K562 (cell line): ENCODE measurements around the gene RPP38. TPM values are rescaled to one million over a fixed set of nuclear protein-coding genes. Genes with fewer than 3 reads are reported as not detected.

Experiments used
- ATAC-seq: fragments of 200-7000 bp; cut with Tn5 transposase; 3 replicates; pipeline ENCODE4 v1.9.1; 2020; ENCODE audit warnings: moderate library complexity
- BruUV-seq: library from RNA; stranded (reverse); fragments of 400-500 nt; replicated peaks from 2 replicates; lab custom pipeline; 2021; lab: Mats Ljungman, UMichigan
- CTCF ChIA-PET: fragments of 300-600 bp; formaldehyde crosslinking; extraction: SDS; loops from one replicate; lab custom pipeline; 2021; ENCODE audit warnings: low intra/inter-chr PET ratio; lab: Yijun Ruan, JAX
- POLR2A ChIA-PET: fragments of 300-600, 350-650 bp; sonication (Branson Sonifier 250); formaldehyde crosslinking; extraction: SDS; loops from one replicate; lab custom pipeline; 2021; ENCODE audit warnings: antibody characterized with exemption, inconsistent platforms; lab: Yijun Ruan, JAX
- DNase-seq, 4 experiments: peaks; one replicate each; pipeline versions ENCODE4 v3.0.0 to v3.0.0-alpha.2; 2011 to 2018; ENCODE audit warnings: low spot score in 3 of 4, mixed read lengths in 3 of 4; ENCODE audit errors: extremely low read depth in 1 of 4
- FAIRE-seq: peaks from 2 replicates; lab custom pipeline; 2011; peaks lifted over from hg19 to GRCh38; lab: Jason Lieb, UNC
- H2AFZ ChIP-seq: 2 replicates; pipeline ENCODE4 v1.6.0; 2011; ENCODE audit warnings: low read depth, low read length, control low read depth, inconsistent platforms
- H3K27ac ChIP-seq: fragments of 200-600 bp; 3 replicates; pipeline ENCODE4 v1.8.0; 2011; ENCODE audit warnings: low read depth, mild to moderate bottlenecking, control low read depth, inconsistent platforms, low read length, moderate library complexity, mixed read lengths; ENCODE audit errors: extremely low read depth
- H3K27me3 ChIP-seq, 2 experiments: fragments of 300-600 bp in 1 of 2; 2 replicates in 1 of 2; 3 replicates in 1 of 2; pipeline versions ENCODE4 v1.6.0 to v1.8.0; 2011; ENCODE audit warnings: inconsistent platforms in 2 of 2, low read length in 2 of 2, mild to moderate bottlenecking in 1 of 2, mixed read lengths in 1 of 2, moderate library complexity in 1 of 2; ENCODE audit not compliant: control insufficient read depth in 2 of 2, insufficient read depth in 2 of 2
- H3K36me3 ChIP-seq: fragments of 300-600 bp; 3 replicates; pipeline ENCODE4 v1.8.0; 2011; ENCODE audit warnings: mild to moderate bottlenecking, low read length, inconsistent platforms; ENCODE audit not compliant: control insufficient read depth, insufficient read depth
- H3K4me1 ChIP-seq, 2 experiments: fragments of 200-600 bp in 1 of 2; replicated peaks in 1 of 2; 2 replicates in 1 of 2; 3 replicates in 1 of 2; pipeline versions ENCODE4 v1.5.1 to v1.8.0; 2011; ENCODE audit warnings: inconsistent platforms in 2 of 2, low read length in 2 of 2, mild to moderate bottlenecking in 1 of 2, mixed read lengths in 1 of 2, moderate library complexity in 1 of 2; ENCODE audit not compliant: control insufficient read depth in 2 of 2, insufficient read depth in 2 of 2
- H3K4me2 ChIP-seq: 2 replicates; pipeline ENCODE4 v1.6.1; 2011; ENCODE audit warnings: low read length, control low read depth, inconsistent platforms, mixed read lengths; ENCODE audit not compliant: insufficient read depth
- H3K4me3 ChIP-seq: fragments of 200-600 bp; sonication (generic), shearing (Covaris generic); 2 replicates; pipeline ENCODE4 v1.5.1; 2016; ENCODE audit warnings: control low read depth, inconsistent platforms
- H3K79me2 ChIP-seq: fragments of 200-600 bp; 3 replicates; pipeline ENCODE4 v1.8.0; 2011; ENCODE audit warnings: low read length, inconsistent platforms; ENCODE audit not compliant: control insufficient read depth, insufficient read depth
- H3K9ac ChIP-seq, 2 experiments: 2 replicates each; pipeline versions ENCODE4 v1.6.0 to v1.6.1; 2011; ENCODE audit warnings: low read depth in 2 of 2, low read length in 2 of 2, control low read depth in 1 of 2, inconsistent platforms in 1 of 2, mild to moderate bottlenecking in 1 of 2, mixed read lengths in 1 of 2; ENCODE audit not compliant: insufficient read depth in 1 of 2
- H3K9me1 ChIP-seq: one replicate; pipeline ENCODE4 v1.6.0; 2011; ENCODE audit warnings: inconsistent platforms, mild to moderate bottlenecking, low read length, moderate library complexity; ENCODE audit not compliant: control insufficient read depth, insufficient read depth
- H3K9me3 ChIP-seq: replicated peaks from 2 replicates; pipeline ENCODE4 v1.5.1; 2011; ENCODE audit warnings: low read depth, low read length, inconsistent platforms; ENCODE audit not compliant: control insufficient read depth, insufficient read depth
- H4K20me1 ChIP-seq: replicated peaks from 2 replicates; pipeline ENCODE4 v1.6.1; 2011; ENCODE audit warnings: low read length, inconsistent platforms, mixed read lengths; ENCODE audit not compliant: control insufficient read depth, insufficient read depth
- CC2D1A ChIP-seq: fragments of 450-650 bp; IDR thresholded peaks from 2 replicates; pipeline ENCODE4 v1.6.1; 2017; ENCODE audit warnings: mild to moderate bottlenecking
- GABPB1 ChIP-seq: sonication (generic); formaldehyde crosslinking; IDR thresholded peaks from 2 replicates; pipeline ENCODE4 v1.8.0; 2022; ENCODE audit warnings: mild to moderate bottlenecking, missing genetic modification reagents
- HNRNPUL1 ChIP-seq: fragments of 200-400 bp; formaldehyde crosslinking; IDR thresholded peaks from 2 replicates; pipeline ENCODE4 v1.6.1; 2017; ENCODE audit warnings: low read length
- NFIX ChIP-seq: fragments of 250-450 bp; sonication (Bioruptor Pico); IDR thresholded peaks from 2 replicates; pipeline ENCODE4 v1.4.0; 2020; ENCODE audit warnings: low read depth, mild to moderate bottlenecking, moderate library complexity
- TRIM25 ChIP-seq: fragments of 450-650 bp; IDR thresholded peaks from 2 replicates; pipeline ENCODE4 v1.7.0; 2016; ENCODE audit warnings: borderline replicate concordance
- ZBTB34 ChIP-seq: fragments of 250-450 bp; sonication (Bioruptor Pico); IDR thresholded peaks from 2 replicates; pipeline ENCODE4 v1.8.0; 2021; ENCODE audit warnings: mild to moderate bottlenecking, moderate library complexity
- ZC3H4 ChIP-seq: sonication (generic); formaldehyde crosslinking; IDR thresholded peaks from 2 replicates; pipeline ENCODE4 v1.9.0; 2021; ENCODE audit warnings: missing genetic modification reagents, borderline replicate concordance
- ZFPM2 ChIP-seq: fragments of 250-450 bp; sonication (Bioruptor Pico); IDR thresholded peaks from 2 replicates; pipeline ENCODE4 v1.5.1; 2022; ENCODE audit warnings: mild to moderate bottlenecking
- ZNF41 ChIP-seq: fragments of 250-450 bp; sonication (Bioruptor Pico); conservative IDR thresholded peaks from 2 replicates; pipeline ENCODE4 v1.4.0; 2020; ENCODE audit warnings: mild to moderate bottlenecking
- ZNF445 ChIP-seq: fragments of 250-450 bp; sonication (Bioruptor Pico); IDR thresholded peaks from 2 replicates; pipeline ENCODE4 v1.4.0; 2020; ENCODE audit warnings: low read depth, mild to moderate bottlenecking, moderate library complexity
- WGBS: fragments of 100-300 bp; shearing (Covaris generic); methylation state at CpG from one replicate; pipeline ENCODE4 v1.1.6; 2016; ENCODE audit warnings: low coverage, mixed read lengths; ENCODE audit not compliant: insufficient coverage; ENCODE audit errors: missing lambda C conversion rate; 5-methylcytosine and 5-hydroxymethylcytosine counted together
- in situ Hi-C: fragments of 300-500 bp; cut with MboI; formaldehyde crosslinking; loops from 4 replicates; pipeline ENCODE4 v1.15.0; 2018; ENCODE audit warnings: inconsistent platforms, mixed read lengths
- intact Hi-C: fragments of 100-400 bp; cut with micrococcal nuclease; formaldehyde crosslinking; loops from 2 replicates; pipeline ENCODE4 v1.14.2; 2022
- polyA plus RNA-seq, 8 experiments: library from polyadenylated mRNA; depleted of rRNA in 4 of 8; stranded (reverse) in 5 of 8; unstranded in 3 of 8; fragments of >200 nt; fragmentation: Nextera tagmentation in 2 of 8; fragmentation: Illumina TruSeq in 1 of 8; extraction: Ambion mirVana in 2 of 8; extraction: Trizol in 1 of 8; gene quantifications; 2 replicates each; pipeline versions ENCODE4 v1.2.1 to v1.2.3, GENCODE V29; 2011 to 2014; ENCODE audit warnings: inconsistent platforms in 1 of 8, missing spikeins in 1 of 8
- total RNA-seq, 7 experiments: library from RNA; depleted of rRNA in 6 of 7; stranded (reverse); fragments of >200 nt in 6 of 7; fragmentation: Illumina TruSeq in 2 of 7; extraction: Trizol in 2 of 7; gene quantifications; 2 replicates each; pipeline versions ENCODE4 v1.2.1 to v1.2.3, GENCODE V29; 2011 to 2021; ENCODE audit warnings: low replicate concordance in 1 of 7
- TF ChIP-seq, protein P1 (sequence below), 2 experiments: fragments of 450-650 bp; IDR thresholded peaks; 2 replicates each; pipeline ENCODE4 v1.6.1; 2018; ENCODE audit warnings: mild to moderate bottlenecking in 2 of 2, low read depth in 1 of 2; ENCODE audit not compliant: partially characterized antibody in 2 of 2

RPP38 gene
- total and polyA plus RNA-seq, 9 of the 15 experiments (the other 6 are each of a cell fraction or from before 2014, with no cell fraction given): 26.3 to 58.6 (median 33.8) TPM

DNA sequence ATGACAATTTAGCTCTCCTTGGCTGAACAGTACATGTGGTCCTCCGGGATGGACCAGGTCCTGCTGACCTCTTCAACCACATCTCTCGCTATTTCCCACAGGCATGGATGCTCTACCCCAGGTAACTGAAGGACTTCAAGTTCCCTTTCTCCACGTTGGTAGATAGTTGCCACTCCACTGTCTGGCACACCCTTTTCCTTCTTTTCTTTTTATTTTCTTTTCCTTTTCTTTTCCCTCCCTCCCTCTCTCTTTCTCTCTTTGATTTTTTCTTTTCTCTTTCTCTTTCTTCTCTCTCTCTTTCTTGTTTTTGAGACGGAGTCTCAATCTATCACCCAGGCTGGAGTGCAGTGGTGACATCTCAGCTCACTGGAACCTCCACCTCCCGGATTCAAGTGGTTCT lies 5.7 kb upstream of the RPP38 start:
- WGBS: 5% methylated on average over 5 of the region's 5 CpGs
- H2AFZ ChIP-seq: no peak overlapping the region
- TF ChIP-seq, protein P1, sequence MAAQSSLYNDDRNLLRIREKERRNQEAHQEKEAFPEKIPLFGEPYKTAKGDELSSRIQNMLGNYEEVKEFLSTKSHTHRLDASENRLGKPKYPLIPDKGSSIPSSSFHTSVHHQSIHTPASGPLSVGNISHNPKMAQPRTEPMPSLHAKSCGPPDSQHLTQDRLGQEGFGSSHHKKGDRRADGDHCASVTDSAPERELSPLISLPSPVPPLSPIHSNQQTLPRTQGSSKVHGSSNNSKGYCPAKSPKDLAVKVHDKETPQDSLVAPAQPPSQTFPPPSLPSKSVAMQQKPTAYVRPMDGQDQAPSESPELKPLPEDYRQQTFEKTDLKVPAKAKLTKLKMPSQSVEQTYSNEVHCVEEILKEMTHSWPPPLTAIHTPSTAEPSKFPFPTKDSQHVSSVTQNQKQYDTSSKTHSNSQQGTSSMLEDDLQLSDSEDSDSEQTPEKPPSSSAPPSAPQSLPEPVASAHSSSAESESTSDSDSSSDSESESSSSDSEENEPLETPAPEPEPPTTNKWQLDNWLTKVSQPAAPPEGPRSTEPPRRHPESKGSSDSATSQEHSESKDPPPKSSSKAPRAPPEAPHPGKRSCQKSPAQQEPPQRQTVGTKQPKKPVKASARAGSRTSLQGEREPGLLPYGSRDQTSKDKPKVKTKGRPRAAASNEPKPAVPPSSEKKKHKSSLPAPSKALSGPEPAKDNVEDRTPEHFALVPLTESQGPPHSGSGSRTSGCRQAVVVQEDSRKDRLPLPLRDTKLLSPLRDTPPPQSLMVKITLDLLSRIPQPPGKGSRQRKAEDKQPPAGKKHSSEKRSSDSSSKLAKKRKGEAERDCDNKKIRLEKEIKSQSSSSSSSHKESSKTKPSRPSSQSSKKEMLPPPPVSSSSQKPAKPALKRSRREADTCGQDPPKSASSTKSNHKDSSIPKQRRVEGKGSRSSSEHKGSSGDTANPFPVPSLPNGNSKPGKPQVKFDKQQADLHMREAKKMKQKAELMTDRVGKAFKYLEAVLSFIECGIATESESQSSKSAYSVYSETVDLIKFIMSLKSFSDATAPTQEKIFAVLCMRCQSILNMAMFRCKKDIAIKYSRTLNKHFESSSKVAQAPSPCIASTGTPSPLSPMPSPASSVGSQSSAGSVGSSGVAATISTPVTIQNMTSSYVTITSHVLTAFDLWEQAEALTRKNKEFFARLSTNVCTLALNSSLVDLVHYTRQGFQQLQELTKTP (IDR thresholded peaks at IDR 0.05; ENCODE audit: low read depth in 1 of 2, partially characterized antibody in 2 of 2): no peak
- TF ChIP-seq ZBTB34 (CRISPR knock-in tag) (no peak), ZNF445 (CRISPR knock-in tag) (no peak), ZNF41 (CRISPR knock-in tag) (no peak), NFIX (CRISPR knock-in tag) (no peak), GABPB1 (no peak), CC2D1A (no peak), ZC3H4 (CRISPR knock-in tag) (no peak), TRIM25 (no peak), HNRNPUL1 (no peak), ZFPM2 (CRISPR knock-in tag) (no peak)
- FAIRE-seq (no peak), DNase-seq (no peak), ATAC-seq (no peak)
- H3K79me2 ChIP-seq: no peaks in the 10 kb centered on the region
- no peaks in the 10 kb centered on the region for H3K9me1 ChIP-seq
- no peak overlapping the region for H3K9ac ChIP-seq
- H3K36me3 ChIP-seq: no peaks in the 10 kb centered on the region
- H3K27me3 ChIP-seq: peaks cover 8 to 20% of the 10 kb centered on the region in 2 experiments; a peak in 2 of 5 replicates
- intact Hi-C loops: no loop called here
- H4K20me1 ChIP-seq: no peaks in the 10 kb centered on the region
- CTCF ChIA-PET: no interaction called here
- 0 out of 2 replicates have a peak, but pooled peaks cover 1% of the 10 kb centered on the region for H3K9me3 ChIP-seq
- H3K4me3 ChIP-seq: no peak overlapping the region
- H3K4me1 ChIP-seq: peaks cover 0 to 9% of the 10 kb centered on the region in 2 experiments; a peak in 3 of 5 replicates
- H3K27ac ChIP-seq: no peak overlapping the region
- no peak overlapping the region for H3K4me2 ChIP-seq
- POLR2A ChIA-PET: interaction anchor here (0.6 kb wide), 1 partner anchor 9 kb away, joined by 3 read pairs; no protein-coding TSS in a partner anchor
- no TSS peak for BruUV-seq
- in situ Hi-C loops: no loop called here
